ENCODE measurements around the gene DNHD1.

DNHD1 gene

DNA sequence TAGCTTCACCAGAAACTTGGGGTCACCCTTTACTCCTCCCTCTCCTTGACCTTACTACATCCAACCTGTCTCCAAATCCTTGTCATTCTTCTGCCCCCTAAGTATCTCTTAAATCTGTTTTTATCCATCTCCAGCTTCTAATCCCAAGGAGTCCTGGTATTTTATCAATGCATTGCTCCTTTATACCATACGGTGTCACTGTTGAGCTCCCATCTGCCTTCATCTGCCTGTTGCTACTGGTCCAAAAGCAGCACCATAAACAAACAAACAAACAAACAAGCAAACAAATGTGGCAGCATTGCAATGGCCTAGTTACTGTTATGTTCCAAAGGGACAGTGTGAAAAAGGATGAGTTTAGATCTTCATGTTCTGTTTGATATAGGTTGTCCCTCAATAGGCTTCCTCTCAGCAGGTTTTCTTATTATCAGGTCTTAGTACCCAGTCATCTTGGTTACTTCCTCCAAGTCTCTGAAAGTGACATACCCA is 34.2 kb downstream of the DNHD1 start:
- DNase-seq: no peak

DNA sequence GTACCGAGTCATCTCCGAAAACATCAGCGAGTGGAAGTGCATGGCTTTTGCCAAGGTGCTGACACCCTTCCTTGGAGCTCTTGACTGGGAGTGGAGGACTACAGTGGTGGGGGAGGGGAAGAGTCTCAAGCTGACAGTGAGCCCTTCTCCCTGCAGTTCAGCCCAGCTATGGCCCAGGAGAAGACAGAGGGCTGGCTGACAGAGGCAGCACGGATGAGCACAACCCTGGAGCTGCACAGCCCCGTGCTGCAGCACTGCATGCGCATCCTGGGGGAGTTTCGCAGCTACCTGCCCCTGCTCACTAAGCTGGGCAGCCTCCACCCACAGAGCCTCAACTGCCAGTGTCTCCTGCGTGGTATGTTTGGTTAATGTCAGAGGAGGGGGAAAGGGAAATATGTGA is 41.4 kb downstream of the DNHD1 start:
- DNase-seq: no peak

DNA sequence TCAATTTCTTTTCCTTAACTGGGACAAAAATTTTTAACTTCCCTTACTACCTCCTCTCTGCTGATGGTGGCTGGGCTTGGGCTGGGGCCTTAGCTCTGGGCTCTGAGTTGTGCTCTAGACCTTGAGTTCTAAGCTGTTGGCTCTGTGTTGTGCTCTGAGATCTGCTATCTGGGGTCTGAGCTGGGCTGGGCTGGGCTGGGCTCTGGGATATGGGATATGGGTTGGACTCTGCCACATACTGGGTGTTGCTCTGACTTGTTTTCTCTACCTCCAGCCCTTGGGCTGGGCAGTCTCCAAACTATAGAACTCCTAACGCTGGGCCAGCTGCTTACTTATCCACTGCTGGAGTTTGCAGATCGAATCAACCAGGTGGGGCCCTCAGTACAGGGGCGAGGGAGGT is 41.9 kb downstream of the DNHD1 start:
- no peak for DNase-seq

- no peak for DNase-seq
Observed at GRCh38 chr11:6539748-6540268, 42.7 kb downstream of the DNHD1 start.

- no peak for DNase-seq
Observed at GRCh38 chr11:6541356-6541755, 44.3 kb downstream of the DNHD1 start.

GRCh38 chr11:6542727-6543126 is 45.6 kb downstream of the DNHD1 start:
- no peak for DNase-seq

DNA sequence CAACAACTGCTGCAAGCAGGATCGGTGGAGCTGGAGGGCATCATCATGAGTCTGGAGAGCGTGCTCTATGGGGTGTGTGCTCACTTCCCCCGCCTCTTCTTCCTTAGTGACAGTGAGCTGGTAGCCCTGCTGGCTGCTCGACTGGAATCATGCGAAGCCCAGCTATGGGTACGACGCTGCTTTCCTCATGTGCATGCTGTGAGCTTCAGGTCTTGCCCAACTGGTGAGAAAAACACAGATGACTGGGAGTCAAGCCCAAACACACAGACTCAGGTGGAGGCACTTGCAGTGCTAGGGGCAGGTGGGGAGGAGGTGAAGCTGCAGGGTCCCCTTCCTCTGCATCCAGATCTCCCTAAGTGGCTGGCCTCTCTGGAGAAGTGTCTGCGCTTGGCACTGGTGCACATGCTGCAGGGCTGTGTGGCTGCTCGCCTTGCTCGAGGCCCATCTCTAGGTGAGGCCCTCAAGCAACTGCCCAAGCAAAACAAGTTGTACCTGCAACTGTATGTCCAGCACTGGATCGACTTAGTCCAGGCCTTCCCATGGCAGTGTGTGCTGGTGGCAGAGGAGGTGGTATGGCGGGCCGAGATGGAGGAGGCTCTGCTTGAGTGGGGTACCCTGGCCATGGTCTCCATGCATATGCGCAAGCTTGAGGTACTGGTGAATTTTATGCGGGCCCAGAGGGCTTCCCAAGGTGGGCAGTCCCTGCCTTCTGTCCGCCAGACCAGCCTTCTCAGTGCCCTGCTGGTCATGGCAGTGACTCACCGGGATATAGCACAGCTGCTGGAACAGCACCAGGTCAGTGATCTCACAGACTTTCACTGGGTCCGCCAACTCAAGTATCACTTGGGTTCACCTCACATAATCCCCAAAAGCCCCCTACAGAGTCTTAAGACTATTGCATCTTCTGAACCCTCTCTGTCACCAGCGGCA is 48.1 kb downstream of the DNHD1 start:
- no peak for DNase-seq

DNA sequence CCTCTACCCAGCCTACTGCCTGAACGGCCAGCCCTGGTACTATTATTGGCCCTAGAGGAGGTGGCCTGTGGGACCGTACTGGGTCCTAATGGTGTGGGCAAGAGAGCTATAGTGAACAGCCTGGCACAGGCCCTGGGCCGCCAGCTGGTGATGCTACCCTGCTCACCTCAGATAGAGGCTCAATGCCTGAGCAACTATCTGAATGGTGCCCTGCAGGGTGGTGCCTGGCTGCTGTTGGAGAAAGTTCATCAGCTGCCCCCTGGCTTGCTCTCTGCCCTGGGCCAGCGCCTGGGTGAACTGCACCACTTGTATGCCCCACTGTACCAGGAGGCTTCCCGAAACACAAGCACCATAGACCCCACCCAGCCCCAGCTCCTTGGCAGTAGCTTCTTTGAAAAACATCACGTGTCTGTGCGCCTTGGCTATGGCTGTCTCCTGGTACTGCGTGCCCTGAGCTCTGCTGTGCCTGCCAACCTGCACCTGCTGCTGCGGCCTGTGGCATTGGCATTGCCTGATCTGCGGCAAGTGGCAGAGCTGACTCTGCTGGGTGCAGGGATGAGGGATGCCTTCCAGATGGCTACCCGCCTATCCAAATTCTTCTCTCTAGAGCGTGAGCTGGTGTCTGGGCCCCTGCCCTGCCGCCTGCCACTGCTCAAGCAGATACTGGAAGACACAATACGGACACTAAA is 49.0 kb downstream of the DNHD1 start:
- no peak for DNase-seq

- DNase-seq: no peak
Observed at GRCh38 chr11:6546735-6547134, 49.7 kb downstream of the DNHD1 start.

DNA sequence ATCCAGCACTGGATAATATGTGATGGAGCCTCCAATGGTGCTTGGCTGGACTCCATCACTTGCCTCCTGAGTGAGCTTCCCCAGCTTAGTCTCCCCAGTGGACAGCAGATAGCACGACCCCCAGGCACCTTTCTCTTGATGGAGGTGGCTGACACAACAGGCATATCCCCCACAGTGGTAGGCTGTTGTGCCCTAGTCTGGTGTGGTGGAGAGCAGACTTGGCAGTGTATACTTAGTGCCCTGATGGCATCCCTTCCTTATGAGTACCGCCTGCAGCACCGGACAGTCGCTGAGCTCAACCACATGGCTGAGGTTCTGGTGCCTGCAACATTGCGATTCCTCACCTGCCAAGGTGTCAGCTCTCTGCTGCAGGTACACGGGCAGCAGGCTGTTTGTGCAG is 50.1 kb downstream of the DNHD1 start:
- DNase-seq: no peak

GRCh38 chr11:6548121-6548520 is 51.0 kb downstream of the DNHD1 start:
- no peak for DNase-seq

- no peak for DNase-seq
Observed at GRCh38 chr11:6548641-6549040, 51.6 kb downstream of the DNHD1 start.

DNA sequence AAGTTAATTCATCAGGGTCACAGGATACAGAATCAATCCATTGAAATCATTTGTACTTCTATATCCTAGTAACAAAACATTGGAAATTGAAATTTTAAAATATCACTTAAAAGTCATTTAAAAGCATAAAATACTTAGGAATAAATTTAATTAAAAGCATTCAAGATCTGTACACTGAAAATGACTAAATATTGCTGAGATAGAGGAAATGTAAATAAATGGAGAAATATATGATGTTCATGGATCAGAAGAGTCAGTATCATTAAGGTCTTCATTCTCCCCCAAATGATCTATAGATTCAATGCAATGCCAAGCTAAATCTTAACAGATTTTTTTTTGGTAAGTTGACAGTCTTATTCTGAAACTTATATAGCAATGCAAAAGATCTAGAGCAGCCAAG is 56.6 kb downstream of the DNHD1 start:
- no peak for DNase-seq

GRCh38 chr11:6554828-6555706 is 58.0 kb downstream of the DNHD1 start:
- no peak for DNase-seq

DNA sequence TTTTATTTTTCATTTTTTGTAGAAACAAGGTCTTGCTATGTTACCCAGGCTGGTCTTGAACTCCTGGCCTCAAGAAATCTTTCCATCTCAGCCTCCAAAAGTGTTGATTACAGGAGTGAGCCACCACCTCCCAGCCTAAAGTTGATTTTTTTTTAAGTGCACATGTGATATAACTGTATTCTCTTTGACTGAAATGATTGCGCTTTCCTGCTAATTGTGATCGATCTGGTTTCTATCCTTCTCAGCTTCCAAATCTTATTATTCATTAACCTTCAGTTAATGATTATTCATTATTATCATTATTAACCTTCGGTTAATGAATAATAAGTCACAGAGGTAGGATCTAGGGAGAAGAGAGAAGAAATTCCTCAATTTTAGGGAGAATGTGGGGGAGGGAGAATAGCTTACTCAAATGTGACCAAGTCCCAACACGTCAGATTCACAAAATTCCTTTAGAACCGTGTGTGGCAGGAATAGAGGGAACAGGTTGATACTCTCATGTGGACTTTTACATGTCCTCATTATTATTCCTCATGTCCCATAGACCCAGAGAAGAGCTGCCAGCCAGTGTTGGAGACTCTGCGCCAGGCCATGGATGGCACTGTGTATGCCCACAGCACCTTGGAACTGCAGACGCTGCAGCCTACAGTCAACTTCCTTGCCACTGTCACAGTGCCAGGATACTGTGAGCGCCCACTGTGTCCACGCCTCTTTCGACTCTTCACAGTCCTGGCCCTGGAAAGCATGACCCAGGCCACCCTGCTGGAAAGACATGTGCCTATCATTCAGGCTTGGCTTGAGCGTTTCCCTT is 59.3 kb downstream of the DNHD1 start:
- no peak for DNase-seq

GRCh38 chr11:6557063-6557462 is 60.0 kb downstream of the DNHD1 start:
- DNase-seq: no peak

DNA sequence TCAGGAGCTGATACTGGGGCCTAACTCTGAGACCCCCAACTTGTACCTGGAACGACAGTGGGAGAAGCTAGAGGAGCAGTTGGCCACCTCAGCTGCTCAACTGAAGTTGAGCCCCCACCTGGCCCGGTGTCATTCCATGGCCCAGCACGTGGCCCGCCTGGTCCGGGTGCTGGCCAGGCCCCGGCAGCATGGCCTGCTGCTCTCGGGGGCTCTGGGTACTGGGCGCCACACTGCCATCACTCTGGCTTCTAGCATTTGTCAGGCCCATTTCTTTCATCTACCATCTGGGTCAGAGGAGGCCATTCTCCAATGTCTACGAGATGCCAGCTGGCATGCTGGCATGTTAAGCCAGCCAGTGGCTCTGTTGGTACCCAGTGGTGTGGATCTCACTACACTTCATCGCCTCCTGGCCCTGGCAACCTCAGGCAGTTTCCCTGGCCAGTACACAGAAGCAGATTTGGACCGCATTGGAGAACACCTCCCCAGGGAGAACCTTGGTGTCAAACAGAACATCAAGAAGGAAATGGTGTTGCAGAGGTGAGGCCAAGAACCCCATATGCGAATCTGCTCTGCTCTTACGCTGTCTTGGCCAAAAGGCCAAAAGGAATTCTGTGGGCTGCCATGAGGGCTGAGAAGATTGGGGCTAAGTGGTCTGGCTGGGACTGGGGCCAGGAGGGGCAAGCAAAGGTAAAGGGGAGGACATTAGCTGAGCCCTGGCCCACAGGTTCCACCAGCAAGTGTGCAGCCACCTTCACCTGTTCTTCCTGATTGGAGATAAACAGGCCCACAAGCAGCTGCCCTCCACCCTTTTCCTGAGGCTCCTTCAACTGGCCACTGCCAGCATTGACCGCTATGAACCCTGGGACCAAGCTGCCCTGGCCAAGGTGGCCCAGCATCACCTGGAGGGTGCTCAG is 60.9 kb downstream of the DNHD1 start:
- DNase-seq: no peak

- DNase-seq: no peak
Observed at GRCh38 chr11:6559369-6559768, 62.3 kb downstream of the DNHD1 start.

- DNase-seq: no peak
Observed at GRCh38 chr11:6561288-6561687, 64.2 kb downstream of the DNHD1 start.

GRCh38 chr11:6563121-6563619 is 66.1 kb downstream of the DNHD1 start:
- DNase-seq: no peak

GRCh38 chr11:6563667-6564066 is 66.6 kb downstream of the DNHD1 start:
- DNase-seq: no peak
